HG03457 (cell line): ENCODE measurements around the gene ESPN.
"Not testable (repeated sequence)": the region's sequence is repeated elsewhere in the genome, so short reads cannot be mapped to it uniquely, and the experiment has no call there.

Source experiments
- ATAC-seq: cut with Tn5 transposase; IDR thresholded peaks from one replicate; pipeline ENCODE4 v1.9.1; 2021; ENCODE audit warnings: moderate number of reproducible peaks; ENCODE audit not compliant: unreplicated experiment

The ESPN gene

DNA sequence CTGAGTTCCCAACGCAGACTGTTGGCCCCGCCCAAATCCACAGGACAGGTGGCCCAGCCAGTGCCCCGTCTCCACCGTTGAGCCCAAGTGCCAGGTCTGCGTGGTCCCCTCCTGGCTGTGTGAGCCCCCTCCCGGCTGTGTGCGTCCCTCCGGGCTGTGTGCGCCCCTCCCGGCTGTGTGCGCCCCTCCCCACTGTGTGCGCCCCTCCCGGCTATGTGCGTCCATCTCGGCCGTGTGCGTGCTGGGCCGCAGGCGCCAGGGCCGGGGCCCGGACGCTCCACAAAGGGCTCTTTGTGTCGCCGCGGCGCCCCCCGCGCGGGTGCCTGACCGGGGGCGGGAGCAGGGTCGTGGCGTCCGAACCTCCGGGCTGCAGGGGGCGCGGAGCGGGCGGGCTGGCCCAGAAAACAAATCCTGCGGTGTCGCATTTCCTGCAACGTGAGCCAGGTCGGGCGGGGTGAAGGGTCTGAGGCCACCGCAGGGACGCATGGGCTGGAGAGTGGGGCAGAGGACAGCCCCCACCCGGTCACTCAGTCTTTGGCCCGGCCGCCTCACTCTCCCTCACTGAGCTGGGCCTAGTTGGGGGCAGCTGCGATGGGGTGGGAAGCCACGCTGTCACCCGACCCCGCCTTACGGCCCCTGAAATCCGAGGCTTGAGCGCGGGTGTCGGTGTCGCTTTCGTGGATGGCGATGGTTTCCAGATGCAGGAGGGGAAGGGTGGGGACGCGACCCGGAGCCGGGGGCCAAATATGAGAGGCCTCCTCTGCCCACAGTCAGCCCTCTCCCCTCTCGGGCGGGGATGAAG lies 22.6 kb downstream of the ESPN start:
- ATAC-seq = no peak

DNA sequence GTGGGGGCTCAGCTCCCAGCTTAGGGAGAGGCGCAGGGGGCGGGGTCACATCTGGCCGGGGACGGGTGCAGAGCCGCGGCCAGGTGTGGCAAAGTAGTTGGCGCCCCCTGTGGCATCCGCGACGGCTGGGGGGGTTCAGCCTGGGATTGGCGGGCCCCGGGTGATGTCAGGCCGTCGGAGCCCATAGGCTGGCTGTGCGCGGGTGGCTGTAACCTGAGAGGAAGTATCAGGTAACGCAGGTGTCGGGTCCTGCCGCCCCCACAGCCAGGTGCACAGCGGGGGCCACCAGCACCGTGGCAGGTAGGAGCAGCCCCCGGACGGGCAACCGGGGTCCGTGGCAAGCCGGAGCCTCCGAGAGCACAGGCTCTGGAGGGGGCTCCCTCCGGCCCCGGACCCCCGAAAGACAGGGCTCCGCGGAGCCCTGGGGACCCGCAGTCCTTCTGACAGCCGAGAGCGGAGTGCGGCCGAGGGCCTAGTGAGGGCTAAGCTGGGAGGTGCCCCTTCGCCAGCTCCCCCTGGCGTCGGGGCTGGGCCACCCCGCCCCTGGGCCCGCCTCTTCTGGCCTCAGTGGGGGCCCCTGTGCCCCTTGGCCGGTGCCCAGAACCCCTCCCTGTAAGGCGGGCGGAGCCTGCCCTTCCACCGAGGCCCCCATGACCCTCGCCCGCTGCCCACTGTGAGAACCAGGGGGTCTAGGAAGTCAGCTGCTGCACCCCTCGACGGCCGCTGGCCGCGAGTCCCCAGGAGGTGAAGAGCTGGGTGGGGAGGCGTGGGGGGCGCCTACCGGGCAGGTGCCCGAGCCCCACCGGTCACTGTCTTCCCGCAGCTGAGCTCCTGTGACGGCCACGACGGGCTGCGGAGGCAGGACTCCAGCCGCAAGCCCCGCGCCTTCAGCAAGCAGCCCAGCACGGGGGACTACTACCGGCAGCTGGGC lies 23.5 kb downstream of the ESPN start:
- ATAC-seq = no peak

DNA sequence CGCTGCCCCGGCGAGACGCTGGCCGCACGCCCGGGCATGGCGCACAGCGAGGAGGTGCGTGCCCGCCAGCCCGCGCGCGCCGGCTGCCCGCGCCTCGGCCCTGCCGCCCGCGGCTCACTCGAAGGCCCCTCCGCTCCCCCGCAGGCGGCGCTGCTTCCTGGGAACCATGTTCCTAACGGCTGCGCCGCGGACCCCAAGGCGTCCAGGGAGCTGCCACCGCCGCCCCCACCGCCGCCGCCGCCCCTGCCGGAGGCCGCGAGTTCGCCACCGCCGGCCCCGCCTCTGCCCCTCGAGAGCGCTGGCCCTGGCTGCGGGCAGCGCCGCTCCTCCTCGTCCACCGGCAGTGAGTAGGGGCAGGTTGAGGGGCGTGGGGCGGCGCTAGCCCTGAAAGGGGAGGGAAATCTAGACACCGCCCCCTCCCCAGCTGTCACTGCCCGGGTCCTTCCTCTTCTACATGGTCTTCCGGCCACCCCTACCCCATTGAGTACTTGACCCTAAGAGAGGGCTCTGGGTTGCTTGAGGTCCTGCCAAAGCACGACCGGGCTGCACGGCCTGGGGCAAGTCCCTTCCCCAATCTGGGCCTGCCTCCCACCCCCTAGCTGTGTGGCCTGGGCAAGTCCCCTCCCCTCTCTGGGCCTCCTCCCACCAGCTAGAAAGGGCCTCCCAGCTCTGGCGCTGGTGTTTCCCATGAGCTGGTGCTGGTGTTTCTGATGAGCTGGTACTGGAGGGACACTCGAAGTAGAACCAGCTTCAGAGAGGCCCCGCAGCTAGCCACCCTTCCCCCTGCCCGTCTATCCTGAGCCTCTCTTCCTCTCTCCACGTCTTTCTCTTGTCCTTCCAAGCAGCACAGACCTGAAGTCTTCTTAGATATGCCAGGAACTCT lies 24.4 kb downstream of the ESPN start:
- ATAC-seq = no peak

DNA sequence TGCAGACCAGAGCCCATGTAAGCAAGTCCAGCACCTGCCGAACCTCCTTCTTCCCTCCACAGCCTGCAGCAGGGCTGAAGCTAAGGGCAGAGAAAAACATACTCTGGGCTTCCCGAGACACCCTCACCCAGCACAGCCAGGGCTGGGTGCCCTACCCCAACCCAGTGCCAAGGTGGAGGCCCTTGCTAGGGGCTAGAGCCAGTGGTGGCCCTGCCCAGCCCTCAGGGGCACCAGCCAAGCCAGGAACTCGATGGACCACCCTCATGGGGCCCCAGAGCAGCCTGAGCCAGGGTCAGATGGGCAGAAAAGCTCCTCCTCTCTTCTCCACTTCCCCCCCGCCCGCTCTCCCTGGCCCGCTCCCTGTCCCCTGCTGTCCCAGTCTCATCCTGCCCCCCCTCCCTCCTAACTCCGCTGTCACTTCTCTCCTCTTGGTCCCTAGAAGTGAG lies 25.5 kb downstream of the ESPN start:
- ATAC-seq = no peak

DNA sequence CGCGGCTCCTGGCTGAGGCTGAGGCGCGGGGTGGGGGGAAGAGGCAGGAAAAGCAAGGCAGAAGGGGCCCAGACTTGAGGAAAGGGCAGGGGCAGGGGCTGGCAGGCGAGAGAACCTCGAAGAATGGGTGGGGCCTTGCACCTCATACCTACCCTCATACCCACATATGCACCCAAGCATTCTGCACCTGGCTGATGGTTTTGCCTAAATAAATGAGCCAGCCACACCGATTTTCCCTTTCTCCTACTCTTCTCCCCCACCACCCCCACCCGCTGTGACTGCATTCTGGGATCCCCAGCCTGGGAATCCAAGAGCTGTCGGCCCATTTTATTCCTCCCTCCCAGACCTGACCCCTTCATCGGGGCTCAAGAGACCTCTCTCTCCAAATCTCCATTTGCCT lies 25.9 kb downstream of the ESPN start:
- ATAC-seq = not testable (repeated sequence)

DNA sequence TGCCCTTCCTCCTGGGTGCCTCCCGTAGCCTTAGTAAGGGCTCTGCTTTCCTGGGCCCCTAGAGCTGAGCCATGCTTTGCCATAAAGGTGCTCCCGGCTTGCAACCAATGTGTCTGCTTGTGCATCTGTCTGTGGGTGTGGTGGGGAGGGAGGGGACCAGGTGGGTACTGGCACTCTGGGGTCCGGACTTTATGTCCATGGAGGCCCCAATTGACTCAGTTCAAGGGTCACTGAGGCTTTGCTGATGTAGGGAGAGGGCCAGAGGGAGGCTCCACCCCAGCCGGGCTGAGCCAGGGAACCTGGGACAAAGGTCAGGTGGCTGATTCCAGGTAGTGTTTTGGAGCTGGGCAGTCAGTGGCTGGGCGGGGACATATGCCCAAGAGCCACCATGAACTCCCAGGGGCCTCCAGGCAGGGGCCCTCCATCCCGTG lies 26.4 kb downstream of the ESPN start:
- ATAC-seq = no peak

DNA sequence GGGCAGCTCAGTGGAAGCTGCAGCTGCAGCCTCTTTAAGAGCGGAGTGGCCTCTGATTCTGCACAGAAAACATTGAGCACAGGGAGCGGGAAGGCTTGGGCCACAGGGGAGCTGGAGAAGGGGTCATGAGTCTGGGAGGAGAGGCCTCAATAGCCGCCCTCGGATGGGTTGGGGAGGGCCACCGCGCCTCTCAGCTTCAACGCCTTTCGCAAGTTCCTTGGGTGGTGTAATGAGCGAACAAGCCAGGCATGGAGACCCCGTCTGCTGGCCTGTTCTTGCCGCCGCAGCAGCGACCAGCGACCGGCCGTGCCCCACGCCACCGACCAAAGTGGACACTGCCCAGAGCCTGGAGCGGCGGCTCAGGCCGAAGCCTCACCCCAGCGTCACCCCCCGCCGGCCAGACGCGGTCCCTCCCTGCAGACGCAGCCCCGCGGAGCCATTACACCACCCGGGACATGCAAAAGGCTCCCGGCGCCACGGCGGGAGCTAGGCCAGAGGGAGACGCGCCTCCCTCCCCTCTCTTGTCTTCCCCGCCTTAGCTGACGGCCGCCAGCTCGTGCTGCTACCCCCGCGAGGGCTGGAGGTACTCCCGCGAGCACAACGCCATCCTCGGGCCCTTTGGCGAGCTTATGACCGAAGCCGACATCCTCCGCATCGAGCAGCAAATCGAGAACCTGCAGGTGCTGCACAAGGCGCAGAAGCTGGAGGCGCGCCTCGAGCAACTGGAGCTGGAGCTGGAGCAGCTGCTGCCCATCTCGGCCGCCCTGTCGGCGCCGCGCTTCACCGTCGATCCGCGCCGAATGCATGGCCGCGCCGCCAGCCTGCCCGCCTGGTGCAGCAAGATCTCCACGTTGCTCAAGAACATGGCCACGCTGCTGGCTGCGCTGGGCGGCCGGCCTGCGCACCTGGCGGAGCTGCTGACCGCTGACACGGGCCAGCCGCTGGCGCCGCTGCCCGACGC lies 29.6 kb downstream of the ESPN start:
- ATAC-seq = not testable (repeated sequence)

DNA sequence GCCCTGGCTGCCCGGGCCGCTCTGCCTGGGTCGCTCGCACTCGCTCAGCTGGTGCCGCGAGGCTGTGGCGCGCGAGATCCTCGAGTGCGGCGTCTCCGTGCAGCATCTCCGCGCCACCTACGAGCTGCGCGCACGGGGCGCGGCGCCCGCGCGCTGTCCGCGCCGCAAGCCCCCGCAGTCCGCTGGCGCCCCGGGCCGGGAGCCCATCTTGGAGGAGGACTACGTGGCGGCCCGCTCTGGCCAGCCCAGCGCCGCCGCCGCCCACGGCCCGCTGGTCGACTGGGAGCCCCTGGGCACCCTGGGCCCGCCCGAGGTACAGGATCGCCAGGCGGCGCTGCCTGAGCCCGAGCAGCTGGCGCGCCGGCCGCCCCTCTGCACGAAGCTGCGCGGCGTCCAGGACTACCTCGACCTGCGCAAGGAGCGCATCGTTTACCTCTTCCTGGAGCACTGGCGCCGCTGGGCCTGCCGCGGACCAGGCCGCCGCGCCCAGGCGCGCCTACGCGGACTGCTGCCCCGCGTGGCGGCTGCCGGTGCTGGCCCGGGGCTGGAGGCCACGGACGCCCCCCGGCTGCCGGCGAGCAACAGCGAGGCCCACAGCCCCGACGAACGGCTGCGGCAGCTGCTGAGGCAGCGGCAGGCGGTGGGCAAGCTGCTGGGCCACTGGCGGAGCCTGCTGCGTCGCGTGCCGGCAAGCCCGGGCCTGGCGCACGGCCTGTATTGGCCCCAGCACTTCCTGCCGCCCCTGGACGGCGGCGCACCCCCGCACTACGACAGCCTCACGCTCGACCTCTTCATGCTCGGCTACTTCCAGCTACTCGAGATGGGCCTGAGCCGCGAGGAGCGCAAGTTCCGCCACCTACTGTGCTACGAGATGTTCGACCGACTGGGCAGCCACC lies 30.5 kb downstream of the ESPN start:
- ATAC-seq = no peak

DNA sequence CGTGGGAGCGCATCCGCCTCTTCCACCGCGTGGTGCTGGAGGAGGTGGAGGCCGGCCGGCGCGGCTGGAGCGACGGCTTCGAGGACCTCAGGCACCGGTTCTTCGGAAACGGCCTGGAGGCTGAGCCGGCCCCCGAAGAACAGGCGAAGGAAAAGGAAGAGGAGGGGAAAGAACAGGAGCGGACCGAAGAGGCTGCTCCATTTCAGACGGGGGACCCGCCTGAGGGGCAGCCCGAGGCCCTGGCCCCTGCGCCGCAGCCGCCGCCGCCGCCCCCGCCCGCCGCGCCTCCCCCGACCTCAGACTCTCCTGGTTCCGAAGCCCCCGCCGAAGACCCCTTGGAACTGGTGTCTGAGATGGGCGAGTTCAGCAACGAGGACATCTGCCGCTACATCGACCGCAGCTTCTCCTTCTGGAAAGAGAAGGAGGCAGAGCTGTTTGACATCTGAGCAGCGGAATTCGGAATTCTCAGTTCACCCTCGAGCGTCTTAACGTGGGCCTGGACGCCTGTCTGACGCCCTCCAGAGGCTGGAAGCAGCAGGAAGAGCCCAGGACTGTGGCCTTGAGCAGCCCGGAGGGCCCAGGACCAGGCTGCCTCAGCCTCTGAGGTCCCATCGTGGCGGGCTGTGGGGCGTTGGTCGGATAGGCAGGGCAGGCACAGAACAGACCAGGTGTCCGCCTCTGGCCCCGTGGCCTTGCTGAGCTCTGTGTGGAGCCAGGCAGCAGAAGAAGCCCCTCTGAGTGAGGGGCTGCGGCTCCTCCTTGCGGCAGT lies 31.4 kb downstream of the ESPN start:
- ATAC-seq = not testable (repeated sequence)

DNA sequence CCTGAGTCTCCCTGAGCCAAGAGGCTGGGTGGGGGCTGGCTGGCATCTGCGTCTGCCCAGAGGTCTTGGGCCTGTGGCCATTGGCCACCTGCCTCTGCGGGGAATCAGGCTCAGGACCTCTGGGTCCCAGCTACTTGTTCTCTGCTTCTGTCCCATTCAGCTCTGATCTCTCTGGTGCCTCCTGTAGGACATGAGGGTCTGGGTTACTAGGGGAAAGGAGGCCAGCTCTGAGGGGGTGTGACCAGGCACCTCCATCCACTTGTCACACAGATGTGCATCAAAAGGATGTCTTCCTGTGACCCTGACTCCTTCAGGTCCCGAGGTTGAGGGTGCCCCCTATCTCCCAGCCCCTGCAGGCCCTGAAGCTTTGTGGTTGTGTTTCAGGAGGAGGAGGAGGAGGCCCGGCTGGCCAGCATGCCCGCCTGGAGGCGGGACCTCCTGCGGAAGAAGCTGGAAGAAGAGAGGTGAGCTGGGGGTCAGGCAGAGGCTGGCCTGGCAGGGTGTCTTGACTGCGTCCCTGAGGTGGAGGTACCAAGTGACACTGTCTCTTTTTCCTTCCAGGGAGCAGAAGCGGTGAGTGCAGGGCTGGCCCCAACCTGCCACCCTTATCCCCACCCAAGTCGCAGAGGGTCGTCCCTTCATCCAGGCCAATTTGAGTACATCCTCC lies 32.4 kb downstream of the ESPN start:
- no peak for ATAC-seq

DNA sequence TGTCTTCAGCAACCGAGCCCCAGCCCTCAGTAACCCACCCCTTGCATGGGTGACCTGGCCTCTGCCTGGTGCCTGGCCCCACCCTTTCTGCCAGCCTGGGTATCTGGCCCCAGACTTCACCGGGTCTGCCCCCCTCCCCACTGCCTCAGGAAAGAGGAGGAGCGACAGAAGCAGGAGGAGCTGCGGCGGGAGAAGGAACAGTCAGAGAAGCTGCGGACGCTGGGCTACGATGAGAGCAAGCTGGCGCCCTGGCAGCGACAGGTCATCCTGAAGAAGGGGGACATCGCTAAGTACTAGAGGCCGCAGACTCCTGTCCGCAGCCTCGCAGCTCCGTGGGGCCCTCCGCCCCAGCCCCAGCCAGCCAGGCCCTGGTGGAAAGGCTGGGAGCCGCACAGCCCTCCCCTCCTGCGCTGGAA lies 35.3 kb downstream of the ESPN start:
- no peak for ATAC-seq

DNA sequence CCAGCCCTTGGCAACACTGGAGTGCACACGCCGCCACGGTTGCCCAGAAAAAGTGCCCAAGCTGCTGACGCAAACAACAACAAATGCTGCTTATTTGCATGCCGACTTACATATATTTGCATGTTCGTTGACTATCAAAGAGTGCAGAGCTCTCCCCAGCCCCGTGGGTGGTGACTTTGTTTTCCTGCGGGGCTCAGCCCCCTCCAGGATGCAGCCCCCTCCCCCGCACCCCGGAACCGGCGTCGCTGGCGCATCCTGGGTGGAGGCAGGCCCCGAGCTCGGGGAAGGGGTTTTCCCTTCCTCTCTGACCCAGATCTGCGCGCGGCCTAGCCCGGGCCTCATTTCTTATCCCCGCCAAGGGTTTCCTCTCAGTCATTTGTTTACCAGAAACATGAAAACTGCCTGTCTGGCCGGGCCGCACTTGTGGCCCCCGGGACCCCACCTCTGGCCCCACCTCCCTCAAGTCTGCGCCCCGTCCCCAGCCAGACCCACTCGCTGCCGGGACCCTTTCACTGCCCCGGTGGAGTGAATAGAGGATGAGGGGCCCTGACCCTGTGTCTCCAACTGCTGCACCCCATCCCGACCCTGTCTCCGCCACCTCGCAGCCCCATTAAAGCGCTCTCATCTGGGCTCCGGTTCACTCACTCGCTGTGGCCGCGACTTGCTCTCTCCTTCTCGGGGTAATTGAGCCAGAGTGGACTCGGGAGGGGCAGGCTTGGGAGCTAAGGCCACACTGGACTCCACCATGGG lies 35.9 kb downstream of the ESPN start:
- no peak for ATAC-seq

DNA sequence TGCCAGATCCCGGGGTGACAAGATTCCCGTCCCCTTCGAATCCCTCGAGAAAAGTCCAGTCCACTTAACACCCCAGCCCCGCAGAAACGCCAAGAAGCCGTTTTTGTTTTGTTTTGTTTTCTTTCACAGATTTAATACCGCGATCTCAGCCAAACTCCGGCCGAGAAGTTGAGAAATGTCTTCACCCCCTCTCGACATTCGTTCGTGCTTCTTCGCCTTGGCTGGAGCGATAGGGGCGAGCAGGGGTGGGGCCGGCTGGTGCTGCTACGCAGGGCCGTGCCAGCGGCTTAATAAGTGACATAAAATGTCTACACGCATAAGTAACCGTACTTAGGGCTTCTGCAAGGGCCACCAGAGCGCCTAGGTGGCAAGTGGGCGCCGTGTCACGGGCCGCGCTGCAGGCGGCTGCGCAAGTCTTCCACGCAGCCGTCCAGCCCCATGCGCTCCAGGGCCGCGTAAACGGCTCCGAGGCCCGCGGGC lies 36.5 kb downstream of the ESPN start:
- ATAC-seq = no peak

DNA sequence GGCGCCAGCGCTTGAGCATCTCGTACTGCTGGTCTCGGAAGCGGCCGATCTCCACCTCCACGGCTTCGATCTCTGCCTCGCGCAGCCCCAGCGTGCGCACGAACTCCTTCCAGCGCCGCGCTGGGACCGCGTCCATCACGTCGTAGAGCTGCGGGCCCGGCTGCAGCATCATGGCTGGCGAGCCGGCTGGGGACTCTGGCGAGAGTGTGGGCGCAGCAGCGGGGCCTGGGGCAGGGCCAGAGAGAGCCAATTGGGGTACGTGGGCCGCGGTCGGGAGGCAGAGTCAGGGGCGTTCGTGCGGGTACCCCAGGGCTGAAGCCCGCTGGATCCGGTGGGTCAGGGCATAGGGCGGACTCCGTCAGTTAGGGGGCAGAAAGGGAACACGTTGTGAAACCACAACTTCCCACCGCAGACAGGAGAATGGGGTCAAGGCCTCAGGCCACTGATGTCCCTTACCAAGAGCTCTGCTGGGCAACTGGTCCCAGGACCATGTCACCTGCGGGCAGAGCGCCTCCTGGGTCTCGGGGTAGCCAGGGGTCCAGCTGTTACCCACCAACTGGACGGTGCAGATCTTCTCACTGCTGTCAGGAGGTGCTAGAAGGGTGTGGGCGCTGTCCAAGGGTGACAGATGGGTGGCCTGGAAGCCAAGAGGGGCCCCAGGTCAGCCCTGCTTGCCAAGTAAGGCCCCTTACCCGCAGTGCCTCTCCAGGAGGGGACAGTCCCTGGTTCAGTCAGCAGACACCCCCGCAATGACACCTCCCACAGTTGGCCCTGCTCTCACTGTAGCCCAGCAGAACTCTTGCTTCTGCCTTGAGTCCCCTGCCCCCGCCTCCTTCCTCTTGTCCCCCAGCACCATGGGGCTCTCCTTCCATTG lies 37.2 kb downstream of the ESPN start:
- ATAC-seq = no peak

DNA sequence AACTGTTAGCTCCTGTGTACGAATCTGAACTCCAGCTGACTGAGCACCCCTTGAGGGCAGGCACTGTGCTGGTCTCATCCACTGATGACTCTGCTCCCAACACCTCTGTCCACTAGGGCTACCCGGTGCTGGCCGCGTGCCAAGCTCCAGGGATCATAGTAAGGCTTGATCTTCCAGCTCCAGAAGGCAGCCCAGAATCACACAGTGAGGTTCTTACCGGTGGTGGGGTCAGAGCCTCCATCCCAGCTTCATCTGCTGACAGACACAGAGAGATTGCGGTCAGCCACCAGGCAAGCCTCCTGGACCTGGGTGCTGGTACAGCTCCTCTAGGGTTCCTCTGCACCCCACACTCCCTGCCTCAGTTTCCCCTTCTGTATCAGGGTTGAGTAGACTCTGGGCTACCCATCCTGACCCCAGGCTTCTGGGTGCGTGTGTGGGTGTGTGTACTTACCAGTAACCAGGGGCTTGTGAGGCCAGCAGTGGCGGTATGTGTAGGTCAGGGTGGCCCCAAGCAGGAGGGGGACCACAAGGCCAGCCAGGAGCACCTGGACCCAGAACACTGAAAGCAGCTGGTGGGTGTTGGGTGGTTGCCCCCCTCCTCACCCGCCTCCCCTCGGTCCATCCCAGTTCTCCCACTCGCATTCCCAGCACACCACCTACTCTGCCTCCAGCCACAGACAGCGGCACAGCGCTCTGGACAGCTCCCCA lies 38.0 kb downstream of the ESPN start:
- no peak for ATAC-seq
